C4-2B (cell line): Measurements from ENCODE around the gene FAM124B.

Source experiments
- CTCF ChIP-seq: fragments of 450-650 bp; conservative IDR thresholded peaks from 2 replicates; pipeline ENCODE4 v1.5.1; 2017; ENCODE audit warnings: mild to moderate bottlenecking
- ZFX ChIP-seq: fragments of 450-650 bp; IDR thresholded peaks from 2 replicates; pipeline ENCODE4 v1.6.1; 2017

DNA sequence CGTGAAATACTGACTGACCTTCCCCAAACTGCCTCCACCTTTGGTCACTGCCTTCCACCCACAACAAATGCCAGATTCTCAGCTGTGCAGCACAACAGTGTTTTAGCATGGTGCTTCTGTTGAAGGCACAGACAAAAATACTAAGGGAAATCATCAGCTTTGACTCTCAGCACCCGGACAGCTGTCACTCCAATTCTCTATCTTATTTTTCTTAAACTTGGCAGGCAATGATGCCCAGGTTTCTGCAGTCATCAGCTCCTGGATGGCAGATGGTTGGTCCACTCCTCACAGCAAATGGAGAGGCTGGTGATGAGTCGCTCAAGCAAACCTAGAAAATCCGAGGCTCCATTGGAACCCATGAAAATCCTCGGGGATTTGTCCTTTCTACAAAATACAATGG is 2.9 kb upstream of the FAM124B start:
- TF ChIP-seq CTCF, result no peak
- TF ChIP-seq ZFX, result no peak
